ENCODE measurements around the gene SH3RF3.

The SH3RF3 gene

DNA sequence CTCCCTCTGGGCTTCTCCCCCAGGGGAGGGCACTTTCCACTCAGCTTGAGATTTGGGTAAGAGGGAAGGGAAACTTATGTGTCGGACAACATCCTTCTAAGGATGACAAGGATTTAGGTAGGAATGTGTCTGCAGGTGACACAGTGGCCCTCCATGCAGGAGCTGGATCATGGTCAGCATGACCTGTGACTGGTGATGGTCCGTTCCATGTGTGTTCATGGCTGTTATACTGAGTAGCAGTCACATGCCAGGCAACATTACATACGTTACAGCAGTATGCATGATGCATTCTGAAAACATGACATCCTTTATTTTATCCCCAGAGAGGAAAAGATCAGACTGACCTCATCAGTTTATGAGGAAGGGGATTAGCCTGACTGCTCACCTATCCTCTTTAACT, 292.6 kb downstream of the SH3RF3 start:
- no peak for DNase-seq

DNA sequence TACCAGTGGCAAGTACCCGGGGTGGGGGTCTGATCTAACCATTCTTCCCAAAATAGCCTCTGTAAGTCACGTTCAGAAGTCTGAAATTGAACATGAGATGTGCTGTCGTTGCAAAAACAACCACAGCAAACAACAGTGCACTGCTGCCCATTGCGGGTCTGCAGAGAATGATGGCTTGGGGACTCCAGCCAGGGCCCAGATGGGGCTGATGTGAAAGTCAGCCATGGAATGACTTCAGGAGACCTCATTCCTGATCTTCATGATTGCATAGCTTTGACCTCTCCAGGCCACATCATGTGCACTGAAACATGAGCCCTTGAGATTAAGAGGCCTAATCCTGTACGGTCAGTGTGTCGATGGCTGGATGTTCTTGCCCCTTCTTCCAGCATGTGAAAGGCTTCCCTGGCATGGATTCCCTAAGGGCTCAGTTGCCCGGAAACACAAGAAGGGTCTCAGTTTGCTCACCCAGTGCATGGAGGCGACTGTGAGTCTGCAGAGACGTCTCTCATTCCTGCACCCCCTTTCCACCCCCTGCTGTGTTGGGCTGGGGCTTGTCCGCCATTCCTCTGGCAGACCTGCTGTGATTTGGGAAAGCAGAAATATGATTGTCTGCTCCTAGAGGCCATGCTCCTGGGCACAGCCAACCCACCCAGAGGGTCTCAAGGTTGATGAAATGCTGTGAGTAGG, 293.2 kb downstream of the SH3RF3 start:
- no peak for DNase-seq

DNA sequence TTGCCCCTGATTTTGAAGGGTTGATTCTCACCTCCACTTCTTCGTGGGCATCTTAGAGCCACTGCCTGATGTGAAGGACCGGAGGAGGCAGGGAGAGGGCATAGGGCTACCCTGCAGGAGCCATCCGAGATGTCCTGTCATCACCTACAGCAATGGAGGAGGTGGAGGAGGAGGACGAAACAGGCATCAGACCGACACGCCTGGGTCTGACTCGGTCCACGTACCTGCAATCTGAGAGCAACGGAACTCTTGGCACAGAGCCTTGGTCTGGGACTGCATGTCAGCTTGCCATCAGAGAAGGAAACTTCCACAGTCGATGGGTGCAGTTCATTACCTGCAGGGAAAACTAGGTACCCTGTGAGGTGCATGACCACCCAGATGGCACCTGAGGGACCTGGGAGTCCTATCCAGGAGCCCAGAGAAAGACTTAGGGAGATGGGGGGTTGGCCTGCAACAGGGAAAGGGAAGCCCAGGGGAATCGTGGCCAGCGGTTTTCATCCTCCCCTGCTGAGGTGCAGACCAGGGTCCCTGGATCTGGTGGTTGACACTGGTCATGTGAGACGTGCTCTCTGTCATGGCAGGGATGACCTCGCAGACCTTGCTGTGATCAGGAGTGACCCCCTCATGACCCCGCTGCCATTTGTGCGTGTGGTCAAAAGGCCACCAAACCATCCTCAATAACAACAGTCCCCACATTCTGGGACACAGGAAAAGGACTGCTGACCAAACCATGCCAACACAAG, 293.9 kb downstream of the SH3RF3 start:
- no peak for DNase-seq

DNA sequence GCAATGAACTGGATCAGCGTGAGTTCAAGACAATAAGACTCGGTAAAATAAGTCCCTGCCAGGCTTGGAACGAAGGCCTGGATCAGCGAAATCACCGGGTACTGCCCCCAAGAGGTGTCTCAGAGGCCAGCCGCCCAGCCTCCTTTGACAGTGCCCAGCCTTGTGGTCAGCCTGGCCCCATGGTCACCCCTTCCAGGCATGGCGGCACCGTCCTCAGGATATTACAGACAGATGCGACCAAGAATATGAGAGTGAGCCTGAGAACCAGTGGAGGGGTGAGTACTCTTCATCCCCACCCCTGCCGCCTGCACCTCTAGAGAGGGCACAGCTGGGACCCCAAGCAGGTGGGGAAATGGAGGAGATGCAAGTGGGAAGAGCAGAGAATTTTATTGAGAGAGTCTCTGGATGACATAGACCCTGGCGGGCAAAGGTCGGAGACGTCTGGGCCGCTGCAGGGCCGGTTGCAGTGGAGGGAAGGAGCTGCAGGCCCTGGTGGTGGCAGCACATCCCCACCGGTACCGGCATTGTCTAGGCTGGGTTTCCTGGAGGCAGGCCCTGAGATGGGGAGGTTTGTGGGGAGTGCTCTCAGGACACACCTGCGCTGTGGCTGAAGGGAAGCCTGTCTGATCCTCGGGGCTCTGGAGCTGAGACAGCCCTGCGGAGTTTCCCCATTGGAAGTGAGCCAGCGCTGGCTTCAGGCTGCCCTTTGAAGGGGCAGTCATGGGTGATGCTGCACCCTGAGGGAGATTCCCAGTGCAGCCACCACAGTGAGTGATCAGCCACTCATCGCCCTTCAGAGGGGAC, 294.8 kb downstream of the SH3RF3 start:
- no peak for DNase-seq

DNA sequence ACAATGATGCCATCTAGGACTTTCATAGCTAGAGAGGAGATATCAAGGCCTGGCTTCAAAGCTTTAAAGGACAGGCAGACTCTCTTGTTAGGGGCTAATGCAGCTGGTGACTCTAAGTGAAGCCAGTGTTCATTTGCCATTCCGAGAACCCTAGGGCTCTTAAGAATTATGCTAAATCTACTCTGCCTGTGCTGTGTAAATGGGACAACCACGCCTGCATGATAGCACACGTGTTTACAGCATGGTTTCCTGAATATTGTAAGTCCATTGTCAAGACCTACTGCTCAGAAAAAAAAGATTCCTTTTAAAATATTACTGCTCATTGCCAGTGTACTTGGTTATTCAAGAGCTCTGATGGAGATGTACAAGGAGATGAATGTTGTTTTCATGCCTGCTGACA, 296.4 kb downstream of the SH3RF3 start:
- DNase-seq, result no peak

DNA sequence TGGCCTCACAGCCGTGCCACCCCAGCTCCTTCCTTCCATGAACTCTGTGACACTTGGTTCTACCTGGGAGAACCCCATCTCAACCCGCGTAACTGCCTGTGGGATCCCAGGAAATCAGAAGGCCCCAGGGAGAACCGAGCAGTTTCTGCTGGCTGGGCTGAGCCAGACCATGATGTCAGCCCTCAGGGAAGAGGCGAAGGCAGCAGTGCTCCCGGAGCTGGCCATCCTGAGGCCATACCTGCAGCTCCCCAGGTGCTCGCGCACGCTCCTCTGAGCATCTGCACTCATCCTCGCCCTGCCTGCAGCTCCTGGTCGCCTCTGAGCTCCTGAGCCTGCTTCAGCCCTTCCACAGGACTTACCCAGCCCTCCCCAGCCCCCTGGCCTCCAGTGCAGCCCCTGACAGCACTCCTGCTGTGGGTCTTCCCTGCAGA, 298.7 kb downstream of the SH3RF3 start:
- DNase-seq, result no peak

DNA sequence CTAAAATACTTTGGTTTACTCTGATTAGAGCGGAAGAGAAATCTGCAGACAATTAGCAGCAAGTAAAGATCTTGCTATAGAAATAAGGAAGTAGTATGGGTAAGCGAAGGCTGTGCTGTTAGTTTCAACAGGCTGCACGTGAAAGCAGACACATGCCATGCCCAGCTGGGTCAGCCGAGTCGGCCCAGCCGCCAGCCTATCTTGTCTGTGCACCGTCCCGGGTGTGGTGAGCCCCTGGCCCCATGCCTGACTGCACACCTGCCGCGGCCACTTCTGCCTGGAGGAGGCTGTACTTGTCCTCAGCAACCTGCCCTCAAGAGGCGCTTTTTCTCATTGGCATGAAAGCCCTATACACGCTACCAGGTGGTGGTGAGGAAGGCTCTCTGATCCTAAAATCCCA, 299.3 kb downstream of the SH3RF3 start:
- DNase-seq, result no peak

DNA sequence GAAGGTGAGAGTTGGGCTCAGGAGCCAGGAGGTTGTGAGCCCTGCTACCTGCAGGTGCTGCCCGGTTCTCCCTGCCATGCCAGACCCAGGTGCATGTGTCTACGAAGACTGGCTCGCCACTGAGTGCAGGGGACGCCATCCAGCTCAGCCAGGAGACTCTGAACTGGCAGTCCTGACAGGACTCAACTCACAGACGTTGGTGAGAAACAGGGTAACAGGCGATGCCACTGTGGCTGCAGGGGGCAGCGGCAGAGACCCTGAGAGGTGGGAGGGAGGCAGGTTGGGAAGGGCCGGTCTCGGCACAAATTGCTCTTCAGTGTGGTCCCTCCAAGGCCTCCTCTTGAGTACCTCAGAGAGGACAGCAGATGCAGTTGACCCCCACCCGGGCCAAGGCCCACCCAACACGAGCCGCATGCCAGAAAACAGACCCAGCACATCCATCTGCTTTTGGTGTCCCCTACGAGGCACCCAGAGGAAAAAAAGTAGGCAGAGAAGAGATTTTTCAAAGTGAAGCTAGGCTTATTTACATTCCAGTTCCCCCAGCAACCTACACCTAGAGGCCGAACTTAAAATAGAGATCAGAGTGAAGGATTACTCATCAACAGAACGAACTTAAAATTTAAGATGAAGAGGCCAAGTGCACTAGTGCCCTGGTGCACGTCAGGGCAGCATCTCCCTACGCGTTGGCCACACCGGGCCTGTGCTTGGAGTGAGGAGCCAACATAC, 300.0 kb downstream of the SH3RF3 start:
- no peak for DNase-seq

DNA sequence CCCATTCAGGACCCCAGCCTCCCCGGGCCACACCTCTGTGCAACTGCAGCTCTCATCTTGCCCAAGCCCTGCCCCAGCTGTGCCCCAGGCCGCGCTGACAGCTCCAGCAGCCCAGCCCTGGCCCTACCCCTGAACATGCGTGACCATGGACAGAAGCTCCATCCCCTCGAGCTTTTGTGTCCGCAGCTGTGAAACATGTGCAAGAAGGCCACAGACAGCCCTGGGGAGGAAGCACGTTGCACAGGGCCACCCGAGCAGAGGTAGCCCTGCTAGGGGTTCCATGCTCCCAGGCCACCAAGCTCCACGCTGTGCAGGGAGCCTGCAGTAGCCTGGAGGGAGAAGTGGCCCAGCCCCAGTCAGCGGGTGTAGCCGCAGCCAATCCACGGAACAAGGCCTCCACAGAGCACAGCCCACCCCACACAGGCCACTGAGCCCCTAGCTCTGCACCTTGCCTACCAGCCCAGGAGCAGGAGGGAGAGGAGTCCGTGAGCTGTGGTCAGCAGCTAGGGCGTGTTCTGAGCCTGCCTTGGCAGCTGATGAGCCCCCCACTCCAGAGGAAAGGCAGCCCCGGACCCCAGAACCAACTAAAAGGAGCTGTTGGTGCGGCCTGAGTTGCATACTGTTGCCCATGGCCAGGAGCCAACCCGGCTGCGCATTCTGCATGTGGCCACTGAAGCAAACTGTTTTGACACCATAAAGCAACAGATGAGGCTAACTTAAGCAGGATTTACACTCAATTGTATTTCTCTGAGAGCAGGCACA, 300.7 kb downstream of the SH3RF3 start:
- DNase-seq, result no peak

DNA sequence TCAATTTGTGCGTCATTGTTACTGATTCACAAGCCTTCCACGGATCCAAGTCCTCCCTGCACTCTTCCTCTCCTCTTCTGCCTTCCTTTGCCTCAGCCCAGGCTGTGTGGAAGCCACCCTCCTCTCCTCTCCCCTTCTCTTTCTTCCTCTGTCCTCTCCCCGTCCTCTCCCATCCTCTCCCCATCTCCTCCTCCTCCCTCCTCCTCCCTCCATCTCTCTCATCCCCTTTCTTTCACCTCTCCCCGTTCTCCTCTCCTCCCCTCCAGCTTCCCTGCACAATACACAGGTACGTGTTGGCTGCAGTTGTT, 301.3 kb downstream of the SH3RF3 start:
- no peak for DNase-seq

DNA sequence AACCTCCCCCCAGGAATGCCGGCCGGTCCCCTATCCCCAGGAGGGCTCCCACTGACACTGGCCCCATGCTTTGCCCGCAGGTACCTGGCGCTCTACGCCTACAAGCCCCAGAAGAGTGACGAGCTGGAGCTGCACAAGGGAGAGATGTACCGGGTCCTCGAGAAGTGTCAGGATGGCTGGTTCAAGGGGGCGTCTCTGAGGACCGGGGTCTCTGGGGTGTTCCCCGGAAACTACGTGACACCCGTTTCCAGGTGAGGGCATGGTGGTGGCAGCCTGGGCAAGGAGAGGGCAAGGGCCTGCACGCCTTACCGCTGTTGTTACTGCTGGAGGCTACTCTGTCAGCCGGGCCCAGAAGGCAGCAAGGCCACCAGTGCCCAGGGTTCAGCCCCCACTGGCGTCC, 303.4 kb downstream of the SH3RF3 start:
- DNase-seq, result no peak

DNA sequence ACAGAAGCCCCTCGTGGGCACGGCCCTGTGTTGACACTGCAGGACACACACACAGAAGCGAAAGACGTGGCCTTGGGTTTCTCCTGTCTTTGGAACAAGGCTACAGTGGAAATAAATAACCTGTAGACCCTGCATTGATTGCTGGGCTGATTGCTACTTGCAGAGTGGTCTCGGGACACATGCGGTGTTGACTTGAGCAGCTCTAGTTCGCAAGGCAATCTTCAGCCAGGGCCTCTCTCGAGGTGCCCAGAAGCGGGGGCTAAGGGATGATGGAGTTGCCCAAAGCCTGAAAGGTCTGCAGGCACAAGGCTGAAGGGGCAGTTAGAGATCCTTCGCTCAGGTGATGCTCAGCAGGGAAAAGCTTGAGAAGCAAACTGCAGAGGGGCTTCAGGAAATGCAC, 304.5 kb downstream of the SH3RF3 start:
- DNase-seq, result no peak

DNA sequence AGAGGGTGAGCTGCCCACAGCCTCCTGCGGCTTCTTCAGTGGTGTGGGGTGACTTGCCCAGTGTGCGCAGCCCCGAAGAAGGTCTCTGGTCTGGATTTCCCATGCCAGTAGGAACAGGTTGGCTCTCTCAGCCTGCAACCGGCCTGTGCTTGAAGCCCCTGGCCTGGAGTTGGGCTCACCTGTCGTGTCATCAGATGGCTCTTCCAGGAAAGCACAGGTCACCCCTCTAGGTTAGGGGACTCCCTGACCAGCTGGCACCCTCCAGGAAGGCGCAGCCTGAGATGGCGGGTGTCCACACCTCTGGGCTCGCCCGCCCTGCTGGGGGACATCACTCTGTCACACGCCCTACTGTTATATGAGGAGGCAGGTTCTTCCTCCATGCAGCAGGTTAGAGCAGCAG, 304.9 kb downstream of the SH3RF3 start:
- no peak for DNase-seq

DNA sequence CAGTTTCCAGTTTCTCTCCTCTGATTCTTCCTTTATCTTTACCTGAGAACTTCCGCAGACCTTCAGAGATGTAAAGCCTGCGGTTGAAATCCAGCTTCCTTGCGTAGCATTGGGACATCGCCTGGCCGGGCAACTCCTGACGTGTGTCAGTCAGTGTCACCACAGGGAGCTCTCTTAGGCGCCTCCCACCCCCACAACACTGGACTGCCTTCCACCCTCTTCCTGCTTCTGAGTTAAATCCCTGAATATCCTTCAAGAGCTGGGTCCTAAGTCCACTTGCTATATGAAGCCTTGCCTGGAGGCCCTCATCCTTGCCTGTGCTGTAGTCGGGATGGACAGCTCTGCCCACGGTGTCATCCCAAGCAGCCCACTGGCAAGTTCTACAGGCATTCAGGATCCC, 305.3 kb downstream of the SH3RF3 start:
- DNase-seq, result no peak

DNA sequence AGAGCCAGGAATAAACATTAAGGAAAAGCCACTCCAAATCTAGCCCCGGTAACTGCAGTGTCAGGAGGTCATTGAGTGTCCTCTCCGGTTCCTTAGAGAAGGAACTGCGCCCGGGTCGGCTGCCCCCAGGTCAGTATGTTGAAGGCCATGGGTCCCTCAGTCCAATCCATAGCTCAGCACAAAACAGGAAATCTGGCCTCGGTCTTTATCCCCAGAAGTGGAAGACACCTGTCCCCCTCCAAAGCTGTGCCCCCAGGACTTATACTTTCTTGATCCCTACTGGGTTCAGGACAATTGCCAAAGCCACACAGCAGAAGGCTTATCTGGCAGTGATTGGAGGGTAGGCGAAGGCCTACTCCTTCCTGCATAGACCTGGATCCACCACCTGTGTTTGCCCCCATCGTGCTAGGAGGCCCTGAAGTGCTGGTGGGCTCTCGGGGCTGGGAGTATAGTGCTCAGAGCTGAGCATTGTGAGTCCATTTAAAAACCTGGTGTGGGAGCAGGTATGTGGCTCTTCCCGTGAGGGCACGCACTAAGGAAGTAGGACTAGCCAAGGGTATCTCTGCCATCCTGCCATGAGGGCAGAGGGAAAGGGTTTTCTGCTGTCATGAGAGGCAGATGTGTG, 306.2 kb downstream of the SH3RF3 start:
- no peak for DNase-seq

DNA sequence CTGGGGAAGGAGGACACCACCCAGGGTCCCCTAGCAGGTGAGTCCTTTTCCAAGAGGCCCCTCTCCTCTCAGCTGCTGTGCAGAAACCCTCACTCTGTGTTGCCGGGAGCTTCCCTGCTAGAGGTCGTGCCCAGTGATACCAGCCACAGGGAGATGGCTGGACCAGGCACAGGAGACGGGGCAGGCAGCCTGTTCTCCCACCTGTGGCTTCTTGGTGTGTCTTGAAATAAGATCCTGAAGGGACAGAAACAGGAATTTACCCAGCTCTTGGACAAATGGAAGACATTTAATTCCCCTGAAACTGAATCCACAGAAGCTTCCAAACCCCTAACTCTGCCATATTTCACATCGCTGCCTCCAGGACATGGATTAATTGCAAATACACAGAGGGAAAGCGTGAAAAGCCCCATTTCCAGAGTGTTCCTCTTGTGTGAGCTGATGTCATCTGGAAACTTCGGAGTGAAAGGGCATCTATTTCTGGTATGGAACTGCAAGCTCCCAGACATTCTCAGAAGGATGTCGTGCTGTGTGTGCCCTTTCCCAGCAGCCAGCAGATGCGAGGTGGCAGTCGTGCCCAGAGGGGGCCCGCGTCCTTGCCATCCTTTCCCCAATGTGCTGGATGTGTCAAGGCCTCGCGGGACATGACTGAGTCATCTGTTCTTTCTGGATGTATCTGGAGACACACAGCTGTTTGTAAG, 307.0 kb downstream of the SH3RF3 start:
- DNase-seq, result no peak

DNA sequence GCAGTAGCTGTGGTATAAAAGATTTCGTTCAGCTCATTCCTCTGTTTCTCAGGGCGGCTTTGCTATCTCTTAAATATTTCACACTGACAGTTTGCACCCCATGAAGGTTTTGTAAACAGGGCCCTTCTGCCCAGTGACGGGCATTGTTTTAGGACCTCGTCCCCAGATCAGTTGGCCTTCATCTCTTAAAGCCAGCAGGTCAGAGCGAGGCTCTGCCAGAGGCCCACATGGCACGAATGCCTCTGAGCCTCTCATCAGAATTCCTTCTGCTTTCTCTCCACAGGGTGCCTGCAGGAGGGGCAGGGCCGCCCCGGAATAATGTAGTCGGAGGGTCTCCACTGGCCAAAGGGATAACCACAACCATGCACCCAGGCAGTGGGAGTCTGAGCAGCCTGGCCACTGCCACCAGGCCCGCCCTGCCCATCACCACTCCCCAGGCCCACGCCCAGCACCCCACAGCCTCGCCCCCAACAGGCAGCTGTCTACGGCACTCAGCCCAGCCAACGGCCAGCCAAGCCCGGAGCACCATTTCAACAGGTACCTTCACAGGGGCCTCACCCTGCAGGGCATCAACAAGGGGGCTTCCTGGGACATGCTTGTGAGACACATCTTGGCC, 307.7 kb downstream of the SH3RF3 start:
- no peak for DNase-seq

DNA sequence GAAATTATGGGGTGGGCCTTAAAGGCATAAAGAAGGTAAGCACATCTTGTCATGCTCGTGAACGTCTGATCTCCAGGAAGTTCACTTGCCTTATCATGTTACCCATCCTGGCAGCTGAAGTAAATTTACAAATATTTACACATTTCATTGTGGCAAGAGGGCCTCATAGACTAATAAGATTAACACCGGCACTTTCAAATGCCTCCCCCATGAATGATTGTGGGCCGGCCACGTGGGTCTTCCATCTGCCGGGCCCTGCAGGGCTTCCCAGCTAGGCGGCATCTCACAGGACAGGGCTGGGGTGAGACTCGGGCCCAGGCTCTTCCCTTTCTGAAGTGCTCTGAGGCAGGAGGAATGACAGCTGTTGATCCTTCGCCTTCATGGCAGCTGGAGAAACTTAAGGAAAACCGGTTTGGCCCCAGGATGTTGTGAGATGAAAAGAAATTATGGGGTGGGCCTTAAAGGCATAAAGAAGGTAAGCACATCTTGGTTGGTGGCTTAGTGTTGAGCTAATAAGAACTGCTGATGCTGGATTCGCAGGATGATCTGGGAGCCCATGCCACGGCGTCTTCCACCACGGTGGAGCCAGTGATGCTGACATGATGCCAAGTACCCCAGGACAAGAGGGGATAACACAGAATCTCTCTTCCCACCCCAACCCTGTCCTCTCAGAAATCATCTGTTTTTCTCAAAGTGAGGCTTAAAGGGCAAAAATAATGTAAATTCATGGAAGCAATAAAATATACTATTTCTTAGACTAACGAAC, 308.5 kb downstream of the SH3RF3 start:
- no peak for DNase-seq

DNA sequence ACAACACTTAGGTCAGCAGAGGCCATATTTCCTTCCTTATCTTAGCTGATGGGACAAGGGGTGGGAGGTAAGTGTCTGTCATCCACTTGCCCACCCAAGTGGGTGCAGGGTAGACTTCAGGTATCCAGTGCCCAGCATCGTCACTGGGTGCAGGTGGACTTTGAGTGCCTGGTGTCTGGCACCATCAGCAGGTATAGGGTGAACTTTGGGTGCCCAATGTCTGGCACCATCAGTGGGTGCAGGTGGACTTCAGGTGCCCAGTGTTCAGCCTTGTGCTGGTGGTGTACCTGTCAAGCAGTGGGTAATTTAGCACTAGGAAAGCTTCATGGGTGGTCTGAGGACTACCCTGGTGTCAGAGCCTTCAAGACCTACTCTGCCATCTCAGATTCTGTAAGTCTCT, 309.1 kb downstream of the SH3RF3 start:
- DNase-seq, result no peak

DNA sequence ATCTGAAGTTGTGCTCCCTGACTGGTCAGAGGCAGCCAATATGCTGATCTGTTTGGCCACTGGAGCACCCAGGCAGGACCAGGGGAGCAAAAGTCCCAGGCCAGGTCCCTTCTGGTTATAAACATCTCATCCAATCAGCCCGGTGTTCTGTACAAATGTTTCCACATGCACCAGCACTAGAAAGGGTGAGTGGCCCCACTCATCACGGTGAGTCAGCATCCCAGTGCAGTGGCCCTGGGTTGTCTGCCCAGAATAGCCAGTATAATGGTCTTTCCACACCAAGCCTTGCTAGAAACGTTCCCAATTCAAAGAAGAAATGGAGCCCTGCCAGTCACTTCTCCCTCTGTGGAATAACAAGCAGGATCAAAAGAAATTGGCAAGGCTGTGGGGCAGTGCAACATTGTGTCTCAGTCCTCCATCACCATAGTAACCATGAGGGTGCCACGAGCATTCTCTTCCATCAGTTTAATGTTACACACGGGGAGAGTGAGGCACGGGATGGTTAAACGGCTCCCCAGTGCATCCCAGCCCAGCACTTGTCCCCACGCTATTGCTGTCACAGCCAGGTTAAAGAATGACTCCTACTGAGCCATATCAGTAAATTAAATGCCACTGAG, 309.9 kb downstream of the SH3RF3 start:
- no peak for DNase-seq

Data from activated CD8-positive, alpha-beta memory T cell treated with anti-CD3 and anti-CD28 coated beads for 24 hours (primary cell).